HCT116 (cell line): ENCODE data around the gene ELAPOR2. TPM values are rescaled to one million over a fixed set of nuclear protein-coding genes. Genes with fewer than 3 reads are reported as not detected.

Source experiments
- ATAC-seq: fragments of 200-7000 bp; cut with Tn5 transposase; 2 replicates; pipeline ENCODE4 v1.9.1; 2020; ENCODE audit warnings: mild to moderate bottlenecking, moderate library complexity
- BruUV-seq: library from RNA; stranded (reverse); fragments of 400-500 nt; replicated peaks from 2 replicates; lab custom pipeline; 2021; lab: Mats Ljungman, UMichigan
- CTCF ChIA-PET: fragments of 300-600 bp; sonication (Branson Sonifier 250); formaldehyde crosslinking; loops from one replicate; lab custom pipeline; 2021; ENCODE audit warnings: antibody characterized with exemption; lab: Charles Lee
- POLR2A ChIA-PET: fragments of 300-600, 350-600 bp; sonication (Branson Sonifier 250); formaldehyde crosslinking; loops from one replicate; lab custom pipeline; 2021; ENCODE audit warnings: antibody characterized with exemption; lab: Charles Lee
- RAD21 ChIA-PET, 2 experiments: fragments of 300-600 bp; sonication (Branson Sonifier 250); formaldehyde crosslinking; loops; one replicate each; lab custom pipeline; 2023; ENCODE audit warnings: low total read pairs in 2 of 2; ENCODE audit not compliant: uncharacterized antibody in 2 of 2, unreplicated experiment in 2 of 2, low non-redundant PET in 1 of 2; lab: Charles Lee
- DNase-seq: peaks from one replicate; pipeline ENCODE4 v3.0.0-alpha.2; 2010; ENCODE audit warnings: low read depth, low spot score
- H2AFZ ChIP-seq: fragments of 200-600 bp; shearing (Covaris generic), sonication (generic); 2 replicates; pipeline ENCODE4 v1.6.1; 2017; ENCODE audit warnings: low read depth, mixed run types, mixed read lengths, antibody characterized with exemption, low read length; ENCODE audit not compliant: poor library complexity, severe bottlenecking
- H3K27ac ChIP-seq: 2 replicates; pipeline ENCODE4 v1.5.1; 2012; ENCODE audit warnings: low read depth, low read length
- H3K27me3 ChIP-seq: fragments of 200-600 bp; sonication (generic); 2 replicates; pipeline ENCODE4 v1.6.1; 2016; ENCODE audit warnings: mixed run types, low read length, mixed read lengths; ENCODE audit not compliant: insufficient read depth
- H3K36me3 ChIP-seq, 2 experiments: fragments of 200-500 bp in 1 of 2; fragments of 200-600 bp in 1 of 2; sonication (Bioruptor generic) in 1 of 2; sonication (generic) in 1 of 2; 2 replicates each; pipeline versions ENCODE4 v1.5.1 to v1.6.1; 2014 to 2016; ENCODE audit warnings: low read length in 2 of 2, inconsistent platforms in 1 of 2, mixed read lengths in 1 of 2, mixed run types in 1 of 2; ENCODE audit not compliant: insufficient read depth in 2 of 2, control insufficient read depth in 1 of 2
- H3K4me1 ChIP-seq, 2 experiments: fragments of 200-600 bp in 1 of 2; sonication (generic) in 1 of 2; 2 replicates each; pipeline versions ENCODE4 v1.5.1 to v1.6.1; 2012 to 2017; ENCODE audit warnings: low read length in 2 of 2, inconsistent platforms in 1 of 2, mild to moderate bottlenecking in 1 of 2, mixed read lengths in 1 of 2, mixed run types in 1 of 2, moderate library complexity in 1 of 2; ENCODE audit not compliant: insufficient read depth in 2 of 2, control insufficient read depth in 1 of 2
- H3K4me2 ChIP-seq: fragments of 200-600 bp; sonication (generic); 2 replicates; pipeline ENCODE4 v1.6.1; 2017; ENCODE audit warnings: mixed run types, low read length, mixed read lengths
- H3K4me3 ChIP-seq, 2 experiments: fragments of 200-600 bp in 1 of 2; sonication (generic) in 1 of 2; replicated peaks in 1 of 2; 2 replicates each; pipeline ENCODE4 v1.5.1; 2011 to 2016; ENCODE audit warnings: low read length in 2 of 2, control low read depth in 1 of 2, low read depth in 1 of 2, mild to moderate bottlenecking in 1 of 2, mixed read lengths in 1 of 2, mixed run types in 1 of 2
- H3K79me2 ChIP-seq: fragments of 200-600 bp; sonication (generic); 2 replicates; pipeline ENCODE4 v1.6.1; 2017; ENCODE audit warnings: mild to moderate bottlenecking, mixed run types, low read length, moderate library complexity, mixed read lengths; ENCODE audit not compliant: insufficient read depth
- H3K9ac ChIP-seq: fragments of 200-600 bp; sonication (generic); 2 replicates; pipeline ENCODE4 v1.6.1; 2016; ENCODE audit warnings: low read length, mixed read lengths
- H3K9me2 ChIP-seq: fragments of 200-600 bp; sonication (generic), shearing (Covaris generic); 2 replicates; pipeline ENCODE4 v1.6.1; 2017; ENCODE audit warnings: mixed run types, mild to moderate bottlenecking, moderate library complexity; ENCODE audit not compliant: insufficient read depth
- H3K9me3 ChIP-seq, 2 experiments: fragments of 200-500 bp in 1 of 2; fragments of 200-600 bp in 1 of 2; sonication (Bioruptor generic) in 1 of 2; sonication (generic) in 1 of 2; 2 replicates each; pipeline ENCODE4 v1.6.1; 2014 to 2017; ENCODE audit warnings: low read length in 2 of 2, mixed read lengths in 2 of 2, inconsistent platforms in 1 of 2, low read depth in 1 of 2, mild to moderate bottlenecking in 1 of 2, mixed run types in 1 of 2, moderate library complexity in 1 of 2; ENCODE audit not compliant: control insufficient read depth in 1 of 2, insufficient read depth in 1 of 2
- H4K20me1 ChIP-seq: fragments of 200-600 bp; sonication (generic), shearing (Covaris generic); 2 replicates; pipeline ENCODE4 v1.6.1; 2017; ENCODE audit warnings: mixed run types, mild to moderate bottlenecking, moderate library complexity; ENCODE audit not compliant: insufficient read depth
- CBX3 ChIP-seq: IDR thresholded peaks from 2 replicates; pipeline ENCODE4 v1.6.1; 2012; ENCODE audit warnings: low read depth
- CEBPB ChIP-seq: IDR thresholded peaks from 2 replicates; pipeline ENCODE4 v1.6.1; 2012; ENCODE audit warnings: low read depth
- ELF1 ChIP-seq: IDR thresholded peaks from 2 replicates; pipeline ENCODE4 v1.6.1; 2012; ENCODE audit warnings: low read depth, borderline replicate concordance
- EZH2phosphoT487 ChIP-seq: fragments of 200-600 bp; IDR thresholded peaks from 2 replicates; pipeline ENCODE4 v1.6.1; 2018; ENCODE audit warnings: antibody characterized with exemption, borderline replicate concordance
- FOSL1 ChIP-seq: IDR thresholded peaks from 2 replicates; pipeline ENCODE4 v1.6.1; 2012; ENCODE audit warnings: low read depth
- JUND ChIP-seq: IDR thresholded peaks from 2 replicates; pipeline ENCODE4 v1.6.1; 2012
- MAX ChIP-seq: IDR thresholded peaks from 2 replicates; pipeline ENCODE4 v1.6.1; 2012
- POLR2A ChIP-seq: IDR thresholded peaks from 2 replicates; pipeline ENCODE4 v1.7.0; 2011; ENCODE audit warnings: borderline replicate concordance; ENCODE audit not compliant: insufficient read depth, insufficient read length; ENCODE audit errors: extremely low read depth
- POLR2AphosphoS5 ChIP-seq: IDR thresholded peaks from 2 replicates; pipeline ENCODE4 v1.6.1; 2011; ENCODE audit warnings: mild to moderate bottlenecking, low read depth, low read length, moderate library complexity
- RAD21 ChIP-seq: IDR thresholded peaks from 2 replicates; pipeline ENCODE4 v1.6.1; 2012; ENCODE audit warnings: low read depth, mild to moderate bottlenecking
- SIN3A ChIP-seq: IDR thresholded peaks from 2 replicates; pipeline ENCODE4 v1.6.1; 2012; ENCODE audit warnings: low read depth
- SP1 ChIP-seq: IDR thresholded peaks from 2 replicates; pipeline ENCODE4 v1.6.1; 2012; ENCODE audit warnings: low read depth
- SRF ChIP-seq: IDR thresholded peaks from 2 replicates; pipeline ENCODE4 v1.6.1; 2012; ENCODE audit warnings: low read depth
- TCF7L2 ChIP-seq: IDR thresholded peaks from 2 replicates; pipeline ENCODE4 v1.7.0; 2011; ENCODE audit warnings: borderline replicate concordance, inconsistent platforms; ENCODE audit not compliant: insufficient read depth, insufficient read length; ENCODE audit errors: extremely low read depth
- YY1 ChIP-seq: IDR thresholded peaks from 2 replicates; pipeline ENCODE4 v1.6.1; 2011; ENCODE audit warnings: low read length, low read depth, moderate library complexity, mild to moderate bottlenecking; ENCODE audit not compliant: insufficient replicate concordance; ENCODE audit errors: extremely low read depth
- ZNF274 ChIP-seq: fragments of 200-500 bp; sonication (Bioruptor generic); IDR thresholded peaks from 2 replicates; pipeline ENCODE4 v1.6.1; 2014; ENCODE audit warnings: mild to moderate bottlenecking, low read depth, low read length, inconsistent platforms
- intact Hi-C: fragments of 100-400 bp; cut with micrococcal nuclease; formaldehyde crosslinking; loops from 2 replicates; pipeline ENCODE4 v1.10.0; 2022
- total RNA-seq: library from RNA; stranded (reverse); gene quantifications from one replicate; pipeline ENCODE4 v1.2.1, GENCODE V29; 2021; ENCODE audit not compliant: unreplicated experiment
- TF ChIP-seq, protein P1 (sequence below): IDR thresholded peaks from 2 replicates; pipeline ENCODE4 v1.6.1; 2011; ENCODE audit warnings: mild to moderate bottlenecking, low read length, moderate library complexity; ENCODE audit not compliant: insufficient replicate concordance; ENCODE audit errors: extremely low read depth
- TF ChIP-seq, protein P2 (sequence below): IDR thresholded peaks from 2 replicates; pipeline ENCODE4 v1.6.1; 2012; ENCODE audit warnings: low read depth
- TF ChIP-seq, protein P3 (sequence below), 3 experiments: fragments of 200-600 bp in 1 of 3; sonication (generic) in 1 of 3; IDR thresholded peaks in 2 of 3; conservative IDR thresholded peaks in 1 of 3; 2 replicates each; pipeline ENCODE4 v1.5.1; 2012 to 2017; ENCODE audit warnings: low read depth in 2 of 3, low read length in 2 of 3, antibody characterized with exemption in 1 of 3, borderline replicate concordance in 1 of 3, control low read depth in 1 of 3, mild to moderate bottlenecking in 1 of 3, mixed read lengths in 1 of 3, mixed run types in 1 of 3, moderate library complexity in 1 of 3; ENCODE audit not compliant: insufficient read depth in 1 of 3

The ELAPOR2 gene
- total RNA-seq, 1 experiment from 2014 or later = 26.0 TPM

DNA sequence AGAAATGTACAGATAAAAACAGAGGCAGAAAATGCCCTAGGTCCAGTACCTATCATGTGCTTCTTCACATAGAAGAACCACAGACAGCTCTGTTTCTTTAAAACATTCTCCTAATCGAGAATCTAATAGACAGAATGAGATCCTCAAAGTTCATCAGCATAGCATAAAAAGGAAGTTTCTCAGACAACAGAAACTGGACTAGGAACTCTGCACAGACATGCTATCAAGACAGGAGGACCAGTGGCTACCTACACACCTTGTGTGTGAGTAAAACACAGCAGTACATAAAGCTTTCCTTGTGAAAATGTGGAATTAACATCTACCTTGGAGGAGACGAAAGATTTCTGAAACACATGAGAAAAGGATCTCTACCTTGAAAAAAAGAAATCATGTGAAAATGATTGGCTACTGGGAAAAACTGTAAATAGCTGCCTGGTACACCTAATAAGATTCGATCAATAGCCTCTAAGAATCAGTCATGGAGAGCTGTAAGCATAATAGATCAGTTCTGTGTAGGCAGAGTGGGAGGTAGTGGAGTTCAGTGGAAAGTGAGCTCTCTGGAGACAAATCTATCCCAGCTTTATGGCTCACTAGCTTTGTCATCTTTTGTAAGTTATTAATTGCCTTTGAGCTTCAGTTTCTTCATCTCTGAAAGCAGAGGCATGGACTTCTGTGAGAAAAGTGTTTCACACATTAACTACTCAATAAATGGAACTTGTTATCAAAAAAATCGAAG, 26.7 kb downstream of the ELAPOR2 start:
- Histone ChIP-seq H3K27ac (no peak overlapping the region), H3K9me3 (no peaks in the 10 kb centered on the region), H3K9ac (no peak overlapping the region), H3K79me2 (peaks cover 72% of the 10 kb centered on the region), H3K36me3 (no peaks in the 10 kb centered on the region), H3K4me1 (no peaks in the 10 kb centered on the region), H2AFZ (no peak overlapping the region), H3K4me3 (no peak overlapping the region), H3K9me2 (no peaks in the 10 kb centered on the region), H3K27me3 (no peaks in the 10 kb centered on the region), H3K4me2 (no peak overlapping the region), H4K20me1 (no peaks in the 10 kb centered on the region)
- no peak for ATAC-seq
- intact Hi-C loops = loop anchor here (10.0 kb wide), 1 partner anchor 202 kb away; no protein-coding TSS in a partner anchor
- TF ChIP-seq SRF (no peak), POLR2A (no peak), POLR2AphosphoS5 (no peak), TCF7L2 (no peak), EZH2phosphoT487 (no peak), ZNF274 (no peak), ELF1 (no peak), RAD21 (no peak), JUND (no peak), FOSL1 (no peak), YY1 (no peak), CEBPB (no peak), CBX3 (no peak), SP1 (no peak), MAX (no peak), SIN3A (no peak)
- TF ChIP-seq, protein P1, sequence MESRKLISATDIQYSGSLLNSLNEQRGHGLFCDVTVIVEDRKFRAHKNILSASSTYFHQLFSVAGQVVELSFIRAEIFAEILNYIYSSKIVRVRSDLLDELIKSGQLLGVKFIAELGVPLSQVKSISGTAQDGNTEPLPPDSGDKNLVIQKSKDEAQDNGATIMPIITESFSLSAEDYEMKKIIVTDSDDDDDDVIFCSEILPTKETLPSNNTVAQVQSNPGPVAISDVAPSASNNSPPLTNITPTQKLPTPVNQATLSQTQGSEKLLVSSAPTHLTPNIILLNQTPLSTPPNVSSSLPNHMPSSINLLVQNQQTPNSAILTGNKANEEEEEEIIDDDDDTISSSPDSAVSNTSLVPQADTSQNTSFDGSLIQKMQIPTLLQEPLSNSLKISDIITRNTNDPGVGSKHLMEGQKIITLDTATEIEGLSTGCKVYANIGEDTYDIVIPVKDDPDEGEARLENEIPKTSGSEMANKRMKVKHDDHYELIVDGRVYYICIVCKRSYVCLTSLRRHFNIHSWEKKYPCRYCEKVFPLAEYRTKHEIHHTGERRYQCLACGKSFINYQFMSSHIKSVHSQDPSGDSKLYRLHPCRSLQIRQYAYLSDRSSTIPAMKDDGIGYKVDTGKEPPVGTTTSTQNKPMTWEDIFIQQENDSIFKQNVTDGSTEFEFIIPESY = no peak
- TF ChIP-seq, protein P2, sequence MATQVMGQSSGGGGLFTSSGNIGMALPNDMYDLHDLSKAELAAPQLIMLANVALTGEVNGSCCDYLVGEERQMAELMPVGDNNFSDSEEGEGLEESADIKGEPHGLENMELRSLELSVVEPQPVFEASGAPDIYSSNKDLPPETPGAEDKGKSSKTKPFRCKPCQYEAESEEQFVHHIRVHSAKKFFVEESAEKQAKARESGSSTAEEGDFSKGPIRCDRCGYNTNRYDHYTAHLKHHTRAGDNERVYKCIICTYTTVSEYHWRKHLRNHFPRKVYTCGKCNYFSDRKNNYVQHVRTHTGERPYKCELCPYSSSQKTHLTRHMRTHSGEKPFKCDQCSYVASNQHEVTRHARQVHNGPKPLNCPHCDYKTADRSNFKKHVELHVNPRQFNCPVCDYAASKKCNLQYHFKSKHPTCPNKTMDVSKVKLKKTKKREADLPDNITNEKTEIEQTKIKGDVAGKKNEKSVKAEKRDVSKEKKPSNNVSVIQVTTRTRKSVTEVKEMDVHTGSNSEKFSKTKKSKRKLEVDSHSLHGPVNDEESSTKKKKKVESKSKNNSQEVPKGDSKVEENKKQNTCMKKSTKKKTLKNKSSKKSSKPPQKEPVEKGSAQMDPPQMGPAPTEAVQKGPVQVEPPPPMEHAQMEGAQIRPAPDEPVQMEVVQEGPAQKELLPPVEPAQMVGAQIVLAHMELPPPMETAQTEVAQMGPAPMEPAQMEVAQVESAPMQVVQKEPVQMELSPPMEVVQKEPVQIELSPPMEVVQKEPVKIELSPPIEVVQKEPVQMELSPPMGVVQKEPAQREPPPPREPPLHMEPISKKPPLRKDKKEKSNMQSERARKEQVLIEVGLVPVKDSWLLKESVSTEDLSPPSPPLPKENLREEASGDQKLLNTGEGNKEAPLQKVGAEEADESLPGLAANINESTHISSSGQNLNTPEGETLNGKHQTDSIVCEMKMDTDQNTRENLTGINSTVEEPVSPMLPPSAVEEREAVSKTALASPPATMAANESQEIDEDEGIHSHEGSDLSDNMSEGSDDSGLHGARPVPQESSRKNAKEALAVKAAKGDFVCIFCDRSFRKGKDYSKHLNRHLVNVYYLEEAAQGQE = no peak
- TF ChIP-seq, protein P3, sequence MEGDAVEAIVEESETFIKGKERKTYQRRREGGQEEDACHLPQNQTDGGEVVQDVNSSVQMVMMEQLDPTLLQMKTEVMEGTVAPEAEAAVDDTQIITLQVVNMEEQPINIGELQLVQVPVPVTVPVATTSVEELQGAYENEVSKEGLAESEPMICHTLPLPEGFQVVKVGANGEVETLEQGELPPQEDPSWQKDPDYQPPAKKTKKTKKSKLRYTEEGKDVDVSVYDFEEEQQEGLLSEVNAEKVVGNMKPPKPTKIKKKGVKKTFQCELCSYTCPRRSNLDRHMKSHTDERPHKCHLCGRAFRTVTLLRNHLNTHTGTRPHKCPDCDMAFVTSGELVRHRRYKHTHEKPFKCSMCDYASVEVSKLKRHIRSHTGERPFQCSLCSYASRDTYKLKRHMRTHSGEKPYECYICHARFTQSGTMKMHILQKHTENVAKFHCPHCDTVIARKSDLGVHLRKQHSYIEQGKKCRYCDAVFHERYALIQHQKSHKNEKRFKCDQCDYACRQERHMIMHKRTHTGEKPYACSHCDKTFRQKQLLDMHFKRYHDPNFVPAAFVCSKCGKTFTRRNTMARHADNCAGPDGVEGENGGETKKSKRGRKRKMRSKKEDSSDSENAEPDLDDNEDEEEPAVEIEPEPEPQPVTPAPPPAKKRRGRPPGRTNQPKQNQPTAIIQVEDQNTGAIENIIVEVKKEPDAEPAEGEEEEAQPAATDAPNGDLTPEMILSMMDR (IDR thresholded peaks at IDR 0.05 in 2 of 3, conservative IDR thresholded peaks at IDR 0.05 in 1 of 3; ENCODE audit: borderline replicate concordance in 1 of 3, insufficient read depth in 1 of 3, low read depth in 2 of 3, low read length in 2 of 3) = no peak
- no peak for DNase-seq
- ChIA-PET RAD21 (no interaction called here), CTCF (no interaction called here), POLR2A (no interaction called here)
- BruUV-seq = no TSS peak
